WERI-Rb-1 (cell line): Measurements from ENCODE around the gene GPR55.

Experiments
- DNase-seq: peaks from one replicate; pipeline ENCODE4 v3.0.0-alpha.2; 2020
- H3K27ac ChIP-seq: fragments of 250-450 bp; sonication (Bioruptor Pico); 2 replicates; pipeline ENCODE4 v1.5.1; 2020; ENCODE audit warnings: mild to moderate bottlenecking, moderate library complexity
- H3K27me3 ChIP-seq: fragments of 250-450 bp; sonication (Bioruptor Pico); 2 replicates; pipeline ENCODE4 v1.5.1; 2021; ENCODE audit warnings: mild to moderate bottlenecking, low read depth, moderate library complexity; ENCODE audit not compliant: insufficient read depth, severe bottlenecking
- H3K36me3 ChIP-seq: fragments of 250-450 bp; sonication (Bioruptor Pico); 2 replicates; pipeline ENCODE4 v1.5.1; 2020; ENCODE audit warnings: mild to moderate bottlenecking, moderate library complexity
- H3K4me3 ChIP-seq: 2 replicates; pipeline ENCODE4 v1.5.1; 2011; ENCODE audit warnings: low read depth, mild to moderate bottlenecking, control low read depth, low read length
- H3K9me3 ChIP-seq: fragments of 250-450 bp; sonication (Bioruptor Pico); 2 replicates; pipeline ENCODE4 v1.5.1; 2021; ENCODE audit warnings: mild to moderate bottlenecking, moderate library complexity; ENCODE audit not compliant: severe bottlenecking
- TF ChIP-seq, protein P1 (sequence below): IDR thresholded peaks from 2 replicates; pipeline ENCODE4 v1.5.1; 2011; ENCODE audit warnings: low read depth, mild to moderate bottlenecking, control low read depth, inconsistent platforms, low read length

Gene GPR55

DNA sequence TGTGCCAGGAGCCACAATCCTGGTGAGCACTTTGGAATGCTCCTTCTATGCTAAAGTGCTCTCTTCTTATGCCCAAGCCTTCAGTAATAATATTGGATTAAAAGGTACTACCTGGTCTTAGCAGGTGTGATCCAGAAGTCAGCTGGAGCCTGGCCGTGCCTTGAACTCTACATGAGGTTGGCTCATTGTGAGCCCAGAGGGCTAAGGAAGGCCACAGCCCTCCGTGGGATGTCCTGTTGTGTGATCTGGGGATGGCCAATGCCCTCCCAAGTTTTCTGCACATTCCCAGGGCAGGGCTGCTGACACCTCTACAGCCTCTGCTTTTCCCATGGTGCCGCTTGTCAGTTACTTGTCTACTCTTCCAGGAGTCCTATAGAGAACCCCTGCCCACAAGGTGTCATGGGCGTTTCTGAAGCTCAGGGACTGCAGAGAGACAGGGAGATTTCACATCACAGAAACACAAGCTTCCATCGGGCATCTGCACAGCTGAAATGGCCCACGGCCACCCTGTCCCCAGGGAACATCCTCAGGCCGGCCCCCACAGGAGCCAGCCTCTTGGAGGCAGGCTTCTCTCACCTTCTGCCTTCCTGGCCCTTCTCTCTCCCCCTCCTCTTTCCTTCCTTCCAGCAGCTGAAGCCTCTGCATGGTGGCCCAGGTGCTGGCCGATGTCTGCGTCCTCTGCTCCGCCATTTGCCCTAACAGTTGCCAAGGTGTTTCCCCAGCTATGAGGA lies 27.3 kb upstream of the GPR55 start:
- H3K27ac ChIP-seq = no peak overlapping the region
- no peaks in the 10 kb centered on the region for H3K9me3 ChIP-seq
- no peak overlapping the region for H3K4me3 ChIP-seq
- TF ChIP-seq, protein P1, sequence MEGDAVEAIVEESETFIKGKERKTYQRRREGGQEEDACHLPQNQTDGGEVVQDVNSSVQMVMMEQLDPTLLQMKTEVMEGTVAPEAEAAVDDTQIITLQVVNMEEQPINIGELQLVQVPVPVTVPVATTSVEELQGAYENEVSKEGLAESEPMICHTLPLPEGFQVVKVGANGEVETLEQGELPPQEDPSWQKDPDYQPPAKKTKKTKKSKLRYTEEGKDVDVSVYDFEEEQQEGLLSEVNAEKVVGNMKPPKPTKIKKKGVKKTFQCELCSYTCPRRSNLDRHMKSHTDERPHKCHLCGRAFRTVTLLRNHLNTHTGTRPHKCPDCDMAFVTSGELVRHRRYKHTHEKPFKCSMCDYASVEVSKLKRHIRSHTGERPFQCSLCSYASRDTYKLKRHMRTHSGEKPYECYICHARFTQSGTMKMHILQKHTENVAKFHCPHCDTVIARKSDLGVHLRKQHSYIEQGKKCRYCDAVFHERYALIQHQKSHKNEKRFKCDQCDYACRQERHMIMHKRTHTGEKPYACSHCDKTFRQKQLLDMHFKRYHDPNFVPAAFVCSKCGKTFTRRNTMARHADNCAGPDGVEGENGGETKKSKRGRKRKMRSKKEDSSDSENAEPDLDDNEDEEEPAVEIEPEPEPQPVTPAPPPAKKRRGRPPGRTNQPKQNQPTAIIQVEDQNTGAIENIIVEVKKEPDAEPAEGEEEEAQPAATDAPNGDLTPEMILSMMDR = no peak
- no peak for DNase-seq
- no peaks in the 10 kb centered on the region for H3K36me3 ChIP-seq
- no peaks in the 10 kb centered on the region for H3K27me3 ChIP-seq

DNA sequence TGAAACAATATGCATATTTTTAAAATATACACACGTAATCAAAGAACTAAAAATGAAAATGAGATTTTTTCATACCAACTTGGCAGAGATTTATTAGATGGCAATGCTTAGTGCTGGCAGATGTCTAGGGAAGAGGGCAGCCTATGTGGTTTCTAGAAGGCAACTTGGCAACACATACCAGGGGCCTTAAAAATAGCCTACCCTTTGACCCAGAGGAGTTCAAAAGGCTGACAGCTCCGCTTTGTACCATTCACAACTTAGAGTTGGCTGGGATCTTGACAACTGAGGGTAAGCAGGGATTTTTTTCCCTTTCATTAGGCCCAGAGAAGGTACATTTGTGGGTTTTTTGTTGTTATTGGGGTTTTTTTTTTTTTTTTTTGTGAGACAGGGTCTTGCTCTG lies 26.4 kb upstream of the GPR55 start:
- H3K4me3 ChIP-seq = no peak overlapping the region
- H3K36me3 ChIP-seq = no peaks in the 10 kb centered on the region
- H3K27me3 ChIP-seq = no peaks in the 10 kb centered on the region
- no peak for DNase-seq
- H3K9me3 ChIP-seq = no peaks in the 10 kb centered on the region
- no peak overlapping the region for H3K27ac ChIP-seq
- TF ChIP-seq, protein P1 = no peak

DNA sequence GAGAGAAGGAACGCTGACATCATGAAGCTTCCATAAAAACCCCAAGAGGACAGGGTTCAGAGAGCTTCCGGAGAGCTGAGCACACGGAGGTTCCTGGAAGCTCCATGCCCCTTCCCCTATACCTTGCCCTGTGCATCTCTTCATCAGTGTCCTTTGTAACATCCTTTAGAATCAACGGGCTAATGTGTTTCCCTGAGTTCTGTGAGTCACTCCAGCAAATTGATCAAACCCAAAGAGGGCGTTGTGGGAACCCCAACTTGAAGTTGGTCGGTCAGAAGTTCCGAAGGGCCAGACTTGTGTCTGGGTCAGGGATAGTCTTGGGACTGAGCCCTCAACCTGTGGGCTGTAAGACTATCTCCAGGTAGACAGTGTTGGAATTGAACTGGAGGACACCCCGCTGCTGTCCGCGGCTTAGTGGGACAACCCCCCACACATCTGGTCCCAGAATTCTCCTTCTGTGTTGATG lies 25.9 kb upstream of the GPR55 start:
- no peak for DNase-seq
- H3K4me3 ChIP-seq = no peak overlapping the region
- H3K27me3 ChIP-seq = no peaks in the 10 kb centered on the region
- no peaks in the 10 kb centered on the region for H3K9me3 ChIP-seq
- TF ChIP-seq, protein P1 = no peak
- H3K36me3 ChIP-seq = no peaks in the 10 kb centered on the region
- H3K27ac ChIP-seq = no peak overlapping the region

DNA sequence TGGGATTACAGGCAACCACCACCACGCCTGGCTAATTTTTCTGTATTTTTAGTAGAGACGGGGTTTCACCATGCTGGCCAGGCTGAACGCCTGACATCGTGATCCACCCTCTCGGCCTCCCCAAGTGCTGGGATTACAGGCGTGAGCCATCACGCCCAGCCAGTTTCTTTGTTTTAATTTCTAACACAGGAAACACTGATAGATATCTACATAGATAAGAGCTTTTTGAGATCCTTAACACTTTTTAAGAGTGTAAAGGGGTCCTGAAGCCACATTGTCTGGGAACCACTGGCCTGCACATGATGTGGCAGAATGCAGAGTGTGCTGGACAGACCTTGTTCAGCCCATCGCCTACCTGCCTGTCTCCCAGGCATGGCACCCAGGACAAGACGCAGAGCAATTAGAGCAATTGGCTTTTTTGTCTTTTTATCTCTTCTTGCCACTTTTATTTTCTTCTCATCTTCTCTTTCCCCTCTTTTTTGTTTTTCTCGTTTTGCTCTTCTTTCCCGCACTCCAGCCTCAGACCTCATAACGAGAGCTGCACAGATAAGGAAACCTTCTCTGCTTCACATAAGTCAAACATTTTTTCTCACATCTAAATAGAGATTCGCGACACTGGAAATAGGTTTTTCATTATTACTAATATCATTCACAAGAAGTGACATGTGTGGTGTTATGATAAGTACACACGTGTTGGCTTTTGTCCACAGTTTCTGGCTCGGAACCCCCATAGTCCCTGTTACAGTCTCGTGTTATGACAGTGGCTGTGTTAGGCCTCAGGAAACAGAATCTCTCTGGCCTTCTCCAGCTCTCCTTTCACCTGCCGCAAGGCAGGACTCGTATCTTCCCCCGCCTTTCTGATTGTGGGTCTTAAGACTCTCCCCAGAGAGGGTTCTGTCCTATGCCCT lies 25.2 kb upstream of the GPR55 start:
- TF ChIP-seq, protein P1 = no peak
- Histone ChIP-seq H3K4me3 (no peak overlapping the region), H3K36me3 (no peaks in the 10 kb centered on the region), H3K9me3 (no peaks in the 10 kb centered on the region), H3K27me3 (no peaks in the 10 kb centered on the region), H3K27ac (no peak overlapping the region)
- DNase-seq = no peak

DNA sequence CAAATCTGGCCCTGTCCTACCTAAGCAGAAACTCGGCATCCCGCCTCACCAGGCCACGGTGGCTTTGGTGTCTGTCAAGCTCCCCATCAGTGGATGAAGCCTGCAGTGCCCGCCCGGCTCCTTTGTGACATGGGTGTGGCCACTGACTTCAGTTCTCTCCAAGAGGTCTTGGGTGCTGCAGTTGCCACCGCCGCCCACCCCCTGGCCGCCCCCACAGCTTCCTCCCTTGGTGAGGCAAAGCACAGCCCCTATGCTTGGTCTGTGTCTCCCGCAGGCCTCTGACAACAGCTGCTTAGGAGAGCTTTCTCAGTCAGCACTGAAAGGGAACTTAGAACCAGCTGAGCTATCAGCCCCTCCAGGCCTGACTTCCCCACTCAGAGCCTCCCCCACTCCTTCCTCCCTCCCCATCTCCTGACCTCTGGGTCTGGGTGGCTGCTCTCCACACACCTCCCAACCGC lies 22.9 kb upstream of the GPR55 start:
- H3K4me3 ChIP-seq = no peak overlapping the region
- no peaks in the 10 kb centered on the region for H3K27me3 ChIP-seq
- H3K36me3 ChIP-seq = no peaks in the 10 kb centered on the region
- TF ChIP-seq, protein P1 = no peak
- no peak overlapping the region for H3K27ac ChIP-seq
- no peaks in the 10 kb centered on the region for H3K9me3 ChIP-seq
- DNase-seq = no peak
